Left cardiac atrium (tissue), 4 donors: ENCODE measurements around the gene GDF10. TPM values are rescaled to one million over a fixed set of nuclear protein-coding genes. Genes with fewer than 3 reads are reported as not detected.
A peak's percentile ranks its signal among the peaks of the same experiment; 100 is the strongest.

Experiments
- ATAC-seq, 2 donors: fragments of 200-7000 bp; cut with Tn5 transposase; one replicate each; pipeline ENCODE4 v1.9.1; 2020; ENCODE audit warnings: mild to moderate bottlenecking in 2 of 2, moderate library complexity in 2 of 2
- DNase-seq: peaks from one replicate; pipeline ENCODE4 v3.0.0-alpha.2; 2020
- intact Hi-C, 2 donors: fragments of 100-400 bp; cut with DNase I; formaldehyde crosslinking; loops; one replicate each; pipeline versions ENCODE4 v1.14.1 to v1.15.1; 2022 to 2023
- total RNA-seq, 2 donors: library from RNA; stranded (reverse); fragmentation: NEBNext Ultra II Directional; extraction: Animal tissue kit (Norgen Biotek cat#: 25700); gene quantifications; one replicate each; pipeline ENCODE4 v1.2.1, GENCODE V29; 2021
- donor health status: DM: no; HTN: yes; CAD: no.
- donor health status: DM: no; HTN: yes; CAD: no; lungs with severe emphysema.
- donor health status: DM: yes; HTN: yes; CAD: no.
- donor health status: Dilated cardiomyopathy.

GDF10 gene
- total RNA-seq, 2 donors from 2014 or later = 0.89 to 1.4 TPM

GRCh38 chr10:47325303-47326291 lies 25.6 kb downstream of the GDF10 start:
- intact Hi-C loops = no loop called here
- DNase-seq = no peak

GRCh38 chr10:47326306-47326926 lies 26.4 kb downstream of the GDF10 start:
- ATAC-seq (peak; percentile 64 to 82), DNase-seq (no peak)
- intact Hi-C loops = no loop called here

More at GRCh38 chr10:47325303-47326291, 25.6 kb downstream of the GDF10 start:
- ATAC-seq = no peak

GRCh38 chr10:47326927-47327330 lies 26.9 kb downstream of the GDF10 start:
- intact Hi-C loops = no loop called here
- no peak for DNase-seq
- ATAC-seq = peak; percentile 76 to 77

- ATAC-seq = no peak
- intact Hi-C loops = no loop called here
- no peak for DNase-seq
These were observed 29.9 kb downstream of the GDF10 start for GRCh38 chr10:47329855-47330254.

- DNase-seq = no peak
- intact Hi-C loops = no loop called here
These were observed 30.4 kb downstream of the GDF10 start for GRCh38 chr10:47330366-47330765.

GRCh38 chr10:47330804-47331203 lies 30.8 kb downstream of the GDF10 start:
- DNase-seq (no peak), ATAC-seq (no peak)
- intact Hi-C loops = no loop called here

More at GRCh38 chr10:47330366-47330765, 30.4 kb downstream of the GDF10 start:
- no peak for ATAC-seq

GRCh38 chr10:47331491-47331890 lies 31.5 kb downstream of the GDF10 start:
- ATAC-seq = no peak

GRCh38 chr10:47331954-47332353 lies 32.0 kb downstream of the GDF10 start:
- intact Hi-C loops = loop anchor here in 1 of 2 donors (1.0 kb wide), 1 partner anchor 24 kb away; no protein-coding TSS in a partner anchor
- no peak for DNase-seq
- ATAC-seq = no peak

More at GRCh38 chr10:47331491-47331890, 31.5 kb downstream of the GDF10 start:
- intact Hi-C loops = no loop called here
- DNase-seq = no peak

- intact Hi-C loops = loop anchor here in 1 of 2 donors (1.0 kb wide), 1 partner anchor 24 kb away; no protein-coding TSS in a partner anchor
- no peak for DNase-seq
These were observed 32.4 kb downstream of the GDF10 start for GRCh38 chr10:47332371-47332770.

GRCh38 chr10:47332946-47333345 lies 32.9 kb downstream of the GDF10 start:
- intact Hi-C loops = loop anchor here in 1 of 2 donors (1.0 kb wide), 1 partner anchor 23 kb away; no protein-coding TSS in a partner anchor
- DNase-seq = no peak
- no peak for ATAC-seq

More at GRCh38 chr10:47332371-47332770, 32.4 kb downstream of the GDF10 start:
- no peak for ATAC-seq

- intact Hi-C loops = no loop called here
- no peak for ATAC-seq
- no peak for DNase-seq
These were observed 33.5 kb downstream of the GDF10 start for GRCh38 chr10:47333532-47333931.

- intact Hi-C loops = no loop called here
- ATAC-seq (no peak), DNase-seq (no peak)
These were observed 34.7 kb downstream of the GDF10 start for GRCh38 chr10:47334466-47335295.

- ATAC-seq = no peak
- intact Hi-C loops = no loop called here
- no peak for DNase-seq
These were observed 35.9 kb downstream of the GDF10 start for GRCh38 chr10:47335906-47336305.

GRCh38 chr10:47336387-47337134 lies 36.6 kb downstream of the GDF10 start:
- DNase-seq (no peak), ATAC-seq (no peak)
- intact Hi-C loops = no loop called here

GRCh38 chr10:47337310-47337709 lies 37.3 kb downstream of the GDF10 start:
- intact Hi-C loops = no loop called here
- DNase-seq (no peak), ATAC-seq (no peak)

- DNase-seq = no peak
- no peak for ATAC-seq
- intact Hi-C loops = no loop called here
These were observed 39.3 kb downstream of the GDF10 start for GRCh38 chr10:47339186-47339735.

- intact Hi-C loops = no loop called here
- ATAC-seq = no peak
- no peak for DNase-seq
These were observed 40.0 kb downstream of the GDF10 start for GRCh38 chr10:47339759-47340607.
